Rectal smooth muscle tissue (tissue), 1 donor: ENCODE data around the gene FAM114A2.
"Not testable (repeated sequence)": the region's sequence is repeated elsewhere in the genome, so short reads cannot be mapped to it uniquely, and the experiment has no call there.

Source experiments
- H3K27ac ChIP-seq: one replicate; pipeline ENCODE4 v1.7.0; 2013; ENCODE audit warnings: low read depth, low read length, inconsistent platforms
- H3K27me3 ChIP-seq: one replicate; pipeline ENCODE4 v1.7.0; 2013; ENCODE audit warnings: low read length; ENCODE audit not compliant: control insufficient read depth, insufficient read depth
- H3K36me3 ChIP-seq: one replicate; pipeline ENCODE4 v1.7.0; 2013; ENCODE audit warnings: low read length; ENCODE audit not compliant: control insufficient read depth, insufficient read depth
- H3K4me1 ChIP-seq: one replicate; pipeline ENCODE4 v1.7.0; 2013; ENCODE audit warnings: low read length; ENCODE audit not compliant: control insufficient read depth, insufficient read depth
- H3K4me3 ChIP-seq: one replicate; pipeline ENCODE4 v1.7.0; 2013; ENCODE audit warnings: low read length
- H3K9ac ChIP-seq: one replicate; pipeline ENCODE4 v1.7.0; 2013; ENCODE audit warnings: low read length

FAM114A2 gene

DNA sequence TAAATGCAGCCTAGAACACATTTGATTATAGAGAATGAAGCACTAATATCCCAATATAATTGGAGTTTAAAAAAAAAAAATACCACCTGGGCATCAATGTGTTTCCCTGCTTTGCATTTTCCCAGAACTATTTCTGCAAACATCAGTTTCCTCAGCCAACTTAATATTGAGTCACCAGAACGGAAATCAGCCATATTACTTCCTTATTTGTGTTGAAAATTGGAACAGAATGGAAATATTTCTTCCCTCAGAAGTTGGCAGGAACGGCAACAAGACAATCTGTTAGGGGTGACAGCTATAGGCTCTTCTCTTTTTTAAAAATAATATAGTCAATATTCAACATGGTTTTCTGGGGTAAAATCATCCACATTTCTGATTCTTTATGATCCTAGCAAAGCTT, 4.1 kb upstream of the FAM114A2 start:
- H3K4me1 ChIP-seq = peaks cover 5% of the 10 kb centered on the region
- no peak overlapping the region for H3K9ac ChIP-seq
- H3K4me3 ChIP-seq = no peak overlapping the region
- no peaks in the 10 kb centered on the region for H3K36me3 ChIP-seq
- no peak overlapping the region for H3K27ac ChIP-seq
- H3K27me3 ChIP-seq = no peaks in the 10 kb centered on the region

DNA sequence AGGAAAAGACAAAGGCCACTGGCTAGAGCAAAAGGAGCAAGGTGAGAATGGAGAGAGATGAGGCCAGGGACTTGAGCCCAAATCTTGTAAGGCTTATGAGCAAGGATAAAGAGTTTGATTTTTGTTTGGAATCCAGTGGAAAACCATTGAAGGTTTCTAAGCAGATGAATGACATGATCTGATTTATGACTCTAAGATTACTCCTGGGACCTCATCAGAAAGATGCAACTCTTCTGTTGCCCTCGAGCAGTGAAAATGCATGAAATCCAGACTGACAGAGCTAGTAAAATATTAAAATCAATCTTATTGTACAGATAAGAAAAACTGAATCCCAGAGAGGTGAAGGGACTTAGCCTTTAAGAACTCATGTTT, 734 bp upstream of the FAM114A2 start:
- H3K9ac ChIP-seq = peak overlapping the region; percentile 36
- H3K27me3 ChIP-seq = no peaks in the 10 kb centered on the region
- H3K4me1 ChIP-seq = peaks cover 5% of the 10 kb centered on the region
- no peak overlapping the region for H3K27ac ChIP-seq
- peak overlapping the region; percentile 77 for H3K4me3 ChIP-seq
- no peaks in the 10 kb centered on the region for H3K36me3 ChIP-seq

DNA sequence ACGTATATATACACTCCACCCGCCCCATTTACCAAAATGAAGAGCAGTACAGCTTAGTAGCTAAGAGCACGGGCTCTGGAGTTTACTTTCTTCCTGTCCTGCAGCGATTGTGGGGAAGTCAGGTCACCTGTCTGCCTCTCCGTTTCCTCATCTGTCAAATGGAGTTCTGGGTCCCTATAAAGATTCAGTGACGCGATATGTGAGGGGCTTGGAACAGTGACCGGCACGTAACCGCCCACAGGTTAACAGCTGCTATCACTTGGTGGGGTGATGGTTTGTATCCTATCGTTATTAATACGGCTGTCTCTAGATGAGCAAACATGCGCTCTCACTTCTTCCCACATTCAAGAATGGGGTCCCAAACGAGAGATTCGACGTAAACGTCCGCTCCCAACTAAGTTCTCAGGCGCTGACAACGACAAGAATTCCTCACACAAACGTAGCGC, 426 bp downstream of the FAM114A2 start:
- Histone ChIP-seq H3K36me3 (no peaks in the 10 kb centered on the region), H3K27ac (peak overlapping the region; percentile 86), H3K4me1 (peaks cover 5% of the 10 kb centered on the region), H3K9ac (peak overlapping the region; percentile 77), H3K4me3 (peak overlapping the region; percentile 77), H3K27me3 (no peaks in the 10 kb centered on the region)

DNA sequence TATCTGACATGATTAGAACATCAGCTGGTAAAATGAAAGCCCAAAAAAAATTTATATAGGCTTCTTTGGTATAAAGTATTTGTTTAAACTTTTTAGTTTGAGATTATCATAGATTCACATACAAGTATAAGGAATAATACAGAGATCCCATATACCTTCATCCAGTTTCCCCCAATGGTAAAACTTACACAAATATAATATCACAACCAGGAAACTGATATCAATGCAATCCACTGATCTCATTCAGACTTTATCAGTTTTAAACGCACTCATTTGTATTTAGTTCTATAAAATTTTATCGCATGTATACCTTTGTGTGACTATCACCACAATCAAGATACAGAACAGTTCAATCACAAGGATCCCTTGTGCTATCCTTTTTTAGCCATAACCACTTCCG, 3.8 kb downstream of the FAM114A2 start:
- Histone ChIP-seq H3K4me3 (no peak overlapping the region), H3K4me1 (peaks cover 5% of the 10 kb centered on the region), H3K27me3 (no peaks in the 10 kb centered on the region), H3K9ac (no peak overlapping the region), H3K36me3 (no peaks in the 10 kb centered on the region), H3K27ac (no peak overlapping the region)

GRCh38 chr5:154031937-154032489, 6.7 kb downstream of the FAM114A2 start:
- no peak overlapping the region for H3K9ac ChIP-seq
- H3K4me1 ChIP-seq = no peaks in the 10 kb centered on the region
- H3K27ac ChIP-seq = no peak overlapping the region
- no peaks in the 10 kb centered on the region for H3K27me3 ChIP-seq
- H3K4me3 ChIP-seq = no peak overlapping the region
- H3K36me3 ChIP-seq = no peaks in the 10 kb centered on the region

- H3K27ac ChIP-seq = no peak overlapping the region
- peaks cover 8% of the 10 kb centered on the region for H3K36me3 ChIP-seq
- no peak overlapping the region for H3K9ac ChIP-seq
- no peaks in the 10 kb centered on the region for H3K4me1 ChIP-seq
- H3K4me3 ChIP-seq = no peak overlapping the region
- no peaks in the 10 kb centered on the region for H3K27me3 ChIP-seq
Measured at GRCh38 chr5:154025951-154026350, 12.8 kb downstream of the FAM114A2 start.

GRCh38 chr5:154018919-154019318, 19.8 kb downstream of the FAM114A2 start:
- H3K9ac ChIP-seq, H3K27ac ChIP-seq, H3K36me3 ChIP-seq, H3K27me3 ChIP-seq, H3K4me1 ChIP-seq, H3K4me3 ChIP-seq: not testable (repeated sequence)

GRCh38 chr5:154015071-154015693, 23.5 kb downstream of the FAM114A2 start:
- Histone ChIP-seq H3K36me3 (peaks cover 4% of the 10 kb centered on the region), H3K27me3 (no peaks in the 10 kb centered on the region), H3K9ac (no peak overlapping the region), H3K27ac (no peak overlapping the region), H3K4me1 (no peaks in the 10 kb centered on the region), H3K4me3 (no peak overlapping the region)

- H3K27me3 ChIP-seq = no peaks in the 10 kb centered on the region
- H3K9ac ChIP-seq = no peak overlapping the region
- peaks cover 4% of the 10 kb centered on the region for H3K36me3 ChIP-seq
- H3K27ac ChIP-seq = no peak overlapping the region
- no peak overlapping the region for H3K4me3 ChIP-seq
- no peaks in the 10 kb centered on the region for H3K4me1 ChIP-seq
Measured at GRCh38 chr5:154010660-154011059, 28.1 kb downstream of the FAM114A2 start.

DNA sequence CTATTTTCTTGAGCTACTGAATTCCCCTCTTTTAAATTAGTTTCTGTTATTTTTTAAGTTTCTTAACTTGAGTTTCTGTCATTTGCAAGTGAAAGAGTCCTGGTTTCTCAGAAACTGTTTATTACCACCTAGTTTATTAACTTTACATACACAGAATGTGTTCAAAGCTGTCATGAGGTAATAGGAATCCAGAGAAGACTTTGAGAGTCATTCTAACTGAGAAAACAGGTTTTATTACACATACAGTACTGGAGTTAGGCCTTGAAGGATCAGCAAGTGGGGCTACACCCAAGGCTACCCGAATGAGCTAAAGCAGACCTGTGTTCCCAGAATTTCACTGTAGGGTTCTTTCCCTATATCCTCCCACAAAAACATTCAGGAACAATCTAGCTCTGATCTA, 33.1 kb downstream of the FAM114A2 start:
- Histone ChIP-seq H3K4me1 (no peaks in the 10 kb centered on the region), H3K4me3 (no peak overlapping the region), H3K36me3 (peaks cover 3% of the 10 kb centered on the region), H3K9ac (no peak overlapping the region), H3K27me3 (no peaks in the 10 kb centered on the region), H3K27ac (no peak overlapping the region)

DNA sequence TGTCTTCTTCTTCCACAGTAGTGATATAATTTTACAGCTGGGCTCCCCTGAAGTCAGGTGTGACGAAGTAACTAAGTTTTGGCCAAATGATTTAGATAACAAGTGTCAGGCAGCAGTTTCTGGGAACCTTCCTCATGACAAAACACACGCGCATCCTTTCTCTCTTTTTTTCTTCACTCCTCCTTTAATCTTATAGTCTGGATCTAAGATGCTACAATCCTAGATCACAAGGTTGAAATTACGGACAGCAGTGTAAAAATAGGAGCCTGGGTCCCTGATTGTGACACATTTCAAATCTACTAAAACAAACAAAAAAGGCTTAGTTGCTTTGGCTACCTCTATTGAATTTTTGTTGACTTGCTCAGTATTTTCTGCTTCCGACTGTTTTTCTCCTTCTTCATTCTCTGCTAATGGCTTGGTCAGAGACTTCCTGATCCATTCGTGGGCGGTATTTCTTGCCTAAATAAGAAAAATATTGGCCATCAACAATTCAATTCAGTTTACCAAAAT, 36.1 kb downstream of the FAM114A2 start:
- Histone ChIP-seq H3K4me3 (no peak overlapping the region), H3K9ac (no peak overlapping the region), H3K27me3 (no peaks in the 10 kb centered on the region), H3K27ac (peak overlapping the region; percentile 64), H3K36me3 (peaks cover 6% of the 10 kb centered on the region), H3K4me1 (no peaks in the 10 kb centered on the region)

DNA sequence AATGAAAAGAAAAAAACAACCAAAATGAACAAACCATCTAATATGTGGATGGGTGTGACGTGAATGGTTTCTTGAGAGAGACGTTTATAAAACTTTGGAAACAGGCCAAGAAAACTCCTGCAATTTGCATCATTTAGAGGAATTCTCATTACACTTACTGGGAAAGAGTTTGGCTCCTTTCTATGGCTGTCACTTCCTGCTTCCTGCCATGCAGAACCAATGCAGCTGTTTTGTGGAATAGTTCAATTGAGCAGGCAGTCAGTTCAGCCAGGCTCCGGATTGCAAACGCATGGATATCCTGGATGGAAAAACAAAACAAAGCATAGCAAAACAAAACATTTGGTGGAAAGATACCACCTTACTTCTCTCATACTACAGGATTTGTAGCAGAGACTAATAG, 36.6 kb downstream of the FAM114A2 start:
- Histone ChIP-seq H3K9ac (no peak overlapping the region), H3K4me3 (no peak overlapping the region), H3K27me3 (no peaks in the 10 kb centered on the region), H3K27ac (peak overlapping the region; percentile 64), H3K4me1 (no peaks in the 10 kb centered on the region), H3K36me3 (peaks cover 6% of the 10 kb centered on the region)

- H3K9ac ChIP-seq = no peak overlapping the region
- H3K4me3 ChIP-seq = no peak overlapping the region
- peaks cover 7% of the 10 kb centered on the region for H3K36me3 ChIP-seq
- H3K4me1 ChIP-seq = no peaks in the 10 kb centered on the region
- H3K27me3 ChIP-seq = no peaks in the 10 kb centered on the region
- no peak overlapping the region for H3K27ac ChIP-seq
Measured at GRCh38 chr5:154000703-154001102, 38.0 kb downstream of the FAM114A2 start.
